ENCODE results near the gene DCPS. TPM values are rescaled to one million over a fixed set of nuclear protein-coding genes. Genes with fewer than 3 reads are reported as not detected.

DCPS gene
- polyA plus RNA-seq, 1 of the 3 experiments (the other 2 are of a cell fraction) = 48.1 TPM

GRCh38 chr11:126337126-126337473 lies 33.2 kb downstream of the DCPS start:
- Histone ChIP-seq H3K9me3 (no peaks in the 10 kb centered on the region), H3K79me2 (ENCODE audit: insufficient read depth) (no peaks in the 10 kb centered on the region; the same call in 1 of the 2 replicates), H3K27me3 (ENCODE audit: insufficient read depth) (no peaks in the 10 kb centered on the region), H3K9ac (no peak overlapping the region), H4K20me1 (ENCODE audit: insufficient read depth) (no peaks in the 10 kb centered on the region), H3K4me1 (ENCODE audit: control insufficient read depth in 1 of 2, insufficient read depth in 2 of 2, low read depth in 1 of 2, low read length in 1 of 2) (peaks cover 29 to 48% of the 10 kb centered on the region in 2 experiments; a peak in 3 of 4 replicates), H3K36me3 (replicated peaks in 1 of 2; ENCODE audit: control insufficient read depth in 1 of 2, insufficient read depth in 2 of 2, low read length in 1 of 2) (no peaks in the 10 kb centered on the region), H3K9me2 (no peaks in the 10 kb centered on the region), H3K4me2 (no peak overlapping the region), H3F3A (replicated peaks; ENCODE audit: insufficient read depth) (peaks cover 28% of the 10 kb centered on the region), H3K4me3 (ENCODE audit: low read depth in 2 of 2, low read length in 1 of 2) (no peak overlapping the region), H3K27ac (ENCODE audit: low read depth in 2 of 2, low read length in 1 of 2) (no peak overlapping the region), H2AFZ (ENCODE audit: low read depth) (no peak overlapping the region)
- ChIA-PET POLR2A (no interaction called here), CTCF (interaction anchor here (0.8 to 0.9 kb wide), 2 partner anchors 144 to 653 kb away, joined by 3 to 4 read pairs; no protein-coding TSS in a partner anchor)
- DNase-seq = no peak
- TF ChIP-seq JUND (IDR thresholded peaks at IDR 0.05) = no peak
- TF ChIP-seq CTCF (IDR thresholded peaks at IDR 0.05) = no peak
- no peak for TF ChIP-seq FOSL2 (IDR thresholded peaks at IDR 0.05; ENCODE audit: borderline replicate concordance, low read depth)
- no peak for TF ChIP-seq USF2 (IDR thresholded peaks at IDR 0.05; ENCODE audit: borderline replicate concordance, low read depth, low read length)
- TF ChIP-seq IRF3 (IDR thresholded peaks at IDR 0.05; ENCODE audit: low read depth, low read length) = no peak
- no peak for TF ChIP-seq TEAD4 (IDR thresholded peaks at IDR 0.05; ENCODE audit: borderline replicate concordance, insufficient read depth)
- 89% methylated on average over 4 of the region's 4 CpGs for WGBS (ENCODE audit: low lambda C conversion rate)

GRCh38 chr11:126337474-126338241 lies 33.8 kb downstream of the DCPS start:
- Histone ChIP-seq H3K9ac (no peak overlapping the region), H2AFZ (ENCODE audit: low read depth) (no peak overlapping the region), H3K27ac (ENCODE audit: low read depth in 2 of 2, low read length in 1 of 2) (no peak overlapping the region), H3F3A (replicated peaks; ENCODE audit: insufficient read depth) (peaks cover 26% of the 10 kb centered on the region), H3K9me2 (no peaks in the 10 kb centered on the region), H3K4me3 (ENCODE audit: low read depth in 2 of 2, low read length in 1 of 2) (no peak overlapping the region), H3K36me3 (replicated peaks in 1 of 2; ENCODE audit: control insufficient read depth in 1 of 2, insufficient read depth in 2 of 2, low read length in 1 of 2) (no peaks in the 10 kb centered on the region), H3K9me3 (no peaks in the 10 kb centered on the region), H3K27me3 (ENCODE audit: insufficient read depth) (no peaks in the 10 kb centered on the region), H3K4me2 (no peak overlapping the region), H3K79me2 (ENCODE audit: insufficient read depth) (no peaks in the 10 kb centered on the region; the same call in 1 of the 2 replicates), H4K20me1 (ENCODE audit: insufficient read depth) (no peaks in the 10 kb centered on the region), H3K4me1 (ENCODE audit: control insufficient read depth in 1 of 2, insufficient read depth in 2 of 2, low read depth in 1 of 2, low read length in 1 of 2) (peaks cover 27 to 49% of the 10 kb centered on the region in 2 experiments; a peak in 3 of 4 replicates)
- no peak for DNase-seq
- TF ChIP-seq TEAD4 (IDR thresholded peaks at IDR 0.05; ENCODE audit: borderline replicate concordance, insufficient read depth) (no peak), NRF1 (IDR thresholded peaks at IDR 0.05; ENCODE audit: low read depth, low read length) (no peak), MAX (IDR thresholded peaks at IDR 0.05; ENCODE audit: low read depth) (no peak), EP300 (IDR thresholded peaks at IDR 0.05; ENCODE audit: borderline replicate concordance in 1 of 2, low read depth in 1 of 2, low read length in 1 of 2) (no peak), MXI1 (IDR thresholded peaks at IDR 0.05; ENCODE audit: low read depth, low read length) (no peak), RCOR1 (IDR thresholded peaks at IDR 0.05; ENCODE audit: low read length) (no peak), RAD21 (IDR thresholded peaks at IDR 0.05; ENCODE audit: low read length) (no peak), EZH2phosphoT487 (IDR thresholded peaks at IDR 0.05; ENCODE audit: borderline replicate concordance, low read depth) (no peak), PBX3 (IDR thresholded peaks at IDR 0.05) (no peak), USF1 (IDR thresholded peaks at IDR 0.05; ENCODE audit: borderline replicate concordance, low read depth) (no peak), GATA2 (CRISPR knock-in tag; IDR thresholded peaks at IDR 0.05) (no peak)
- ChIA-PET POLR2A (no interaction called here), CTCF (interaction anchor here (0.8 to 0.9 kb wide), 2 partner anchors 143 to 653 kb away, joined by 3 to 4 read pairs; no protein-coding TSS in a partner anchor)
- WGBS (ENCODE audit: low lambda C conversion rate) = 86% methylated on average over 8 of the region's 15 CpGs

Data from SK-N-SH (cell line).